ENCODE results near the gene WDR1.

Gene WDR1, protein sequence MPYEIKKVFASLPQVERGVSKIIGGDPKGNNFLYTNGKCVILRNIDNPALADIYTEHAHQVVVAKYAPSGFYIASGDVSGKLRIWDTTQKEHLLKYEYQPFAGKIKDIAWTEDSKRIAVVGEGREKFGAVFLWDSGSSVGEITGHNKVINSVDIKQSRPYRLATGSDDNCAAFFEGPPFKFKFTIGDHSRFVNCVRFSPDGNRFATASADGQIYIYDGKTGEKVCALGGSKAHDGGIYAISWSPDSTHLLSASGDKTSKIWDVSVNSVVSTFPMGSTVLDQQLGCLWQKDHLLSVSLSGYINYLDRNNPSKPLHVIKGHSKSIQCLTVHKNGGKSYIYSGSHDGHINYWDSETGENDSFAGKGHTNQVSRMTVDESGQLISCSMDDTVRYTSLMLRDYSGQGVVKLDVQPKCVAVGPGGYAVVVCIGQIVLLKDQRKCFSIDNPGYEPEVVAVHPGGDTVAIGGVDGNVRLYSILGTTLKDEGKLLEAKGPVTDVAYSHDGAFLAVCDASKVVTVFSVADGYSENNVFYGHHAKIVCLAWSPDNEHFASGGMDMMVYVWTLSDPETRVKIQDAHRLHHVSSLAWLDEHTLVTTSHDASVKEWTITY

DNA sequence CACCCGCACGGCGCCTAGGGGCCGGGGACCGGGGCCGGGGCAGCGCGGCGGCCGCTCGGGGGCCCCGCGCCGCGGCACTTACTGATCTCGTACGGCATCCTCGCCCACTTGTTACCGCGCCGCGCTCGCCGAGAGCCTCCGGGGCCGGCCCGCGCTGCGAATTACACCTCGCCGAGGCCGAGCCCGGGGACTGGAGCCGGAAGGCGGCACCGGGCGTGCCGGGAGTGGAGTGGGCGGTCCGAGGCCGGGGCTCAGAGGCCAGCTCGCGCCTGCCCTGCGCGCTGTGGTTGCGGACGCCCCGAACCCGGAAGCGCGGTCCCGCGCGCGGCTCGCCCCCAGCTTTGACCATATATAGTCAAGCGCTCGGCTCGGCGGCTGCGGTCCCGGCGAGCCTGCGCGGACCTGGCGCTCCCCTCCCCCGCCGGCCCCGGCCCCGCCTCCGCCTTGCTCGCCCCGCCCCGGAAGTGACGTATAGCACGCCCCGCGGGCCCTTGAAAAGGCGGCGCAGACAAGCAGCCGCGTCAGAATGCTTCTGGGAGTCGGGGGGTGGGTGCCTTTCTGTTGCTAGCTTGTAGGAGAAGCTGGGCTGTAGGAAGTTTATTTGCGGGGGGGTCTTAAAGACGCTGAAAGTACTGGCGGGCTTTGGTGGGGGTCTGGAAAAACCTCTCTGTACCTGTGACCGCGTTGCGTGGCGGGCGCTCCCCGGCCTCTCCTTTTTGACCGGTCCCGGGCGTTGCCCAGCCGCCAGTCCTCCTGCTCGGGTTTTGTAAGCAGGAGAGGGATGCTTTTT is at the start of gene WDR1:
Gene WDR1 (minus strand): TSS at position 231 of the 790 bp plus-strand sequence. CDS start 133 bp downstream, at position 98.
- TF ChIP-seq ZNF274 (IDR thresholded peaks at IDR 0.05; ENCODE audit: low read depth, low read length): no peak
- H3K4me3 ChIP-seq (ENCODE audit: low read length): peak within 1 kb of the TSS; percentile 90

DNA sequence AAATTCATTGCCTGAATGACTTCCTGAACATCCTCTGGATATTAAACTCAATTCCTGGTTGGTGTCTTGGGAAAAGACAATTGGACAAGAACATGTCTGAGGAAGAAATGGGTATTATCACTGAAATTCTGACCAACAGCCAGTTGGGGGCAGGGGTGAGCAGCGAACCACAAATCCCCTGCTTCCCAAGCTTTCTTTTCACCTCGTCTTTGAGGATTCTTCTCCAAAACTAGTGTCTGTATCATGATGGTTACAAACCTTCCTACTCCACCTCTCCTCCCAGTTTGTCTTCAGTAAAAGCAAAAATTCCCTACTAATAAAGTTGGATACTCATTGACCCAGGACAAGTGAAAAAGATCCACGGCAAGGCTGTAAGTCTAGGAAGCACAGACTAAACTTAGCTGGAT is 48.3 kb upstream of the WDR1 start:
- TF ChIP-seq ZNF274 (IDR thresholded peaks at IDR 0.05; ENCODE audit: low read depth, low read length): no peak
- no peak overlapping the region for H3K4me3 ChIP-seq (ENCODE audit: low read length)

DNA sequence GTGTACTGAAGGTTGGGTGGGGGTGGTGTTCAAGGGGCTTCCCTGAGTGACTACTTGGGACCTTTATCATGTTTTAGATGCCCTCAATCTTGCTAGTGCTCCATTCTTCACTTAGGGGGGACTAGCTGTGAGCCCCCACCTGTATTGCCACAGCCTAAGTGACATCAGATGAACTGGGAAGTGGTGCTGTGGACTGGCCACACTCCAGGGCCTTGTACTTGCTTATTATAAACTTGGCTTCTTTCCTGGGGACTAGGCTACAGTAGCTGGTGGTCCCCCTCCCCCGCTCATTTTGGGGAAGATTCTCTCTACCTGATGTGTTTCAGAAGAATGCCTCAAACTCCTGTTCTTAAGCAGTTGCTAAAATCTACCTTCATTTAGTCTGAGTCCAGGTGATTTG is 46.7 kb upstream of the WDR1 start:
- no peak overlapping the region for H3K4me3 ChIP-seq (ENCODE audit: low read length)
- no peak for TF ChIP-seq ZNF274 (IDR thresholded peaks at IDR 0.05; ENCODE audit: low read depth, low read length)

DNA sequence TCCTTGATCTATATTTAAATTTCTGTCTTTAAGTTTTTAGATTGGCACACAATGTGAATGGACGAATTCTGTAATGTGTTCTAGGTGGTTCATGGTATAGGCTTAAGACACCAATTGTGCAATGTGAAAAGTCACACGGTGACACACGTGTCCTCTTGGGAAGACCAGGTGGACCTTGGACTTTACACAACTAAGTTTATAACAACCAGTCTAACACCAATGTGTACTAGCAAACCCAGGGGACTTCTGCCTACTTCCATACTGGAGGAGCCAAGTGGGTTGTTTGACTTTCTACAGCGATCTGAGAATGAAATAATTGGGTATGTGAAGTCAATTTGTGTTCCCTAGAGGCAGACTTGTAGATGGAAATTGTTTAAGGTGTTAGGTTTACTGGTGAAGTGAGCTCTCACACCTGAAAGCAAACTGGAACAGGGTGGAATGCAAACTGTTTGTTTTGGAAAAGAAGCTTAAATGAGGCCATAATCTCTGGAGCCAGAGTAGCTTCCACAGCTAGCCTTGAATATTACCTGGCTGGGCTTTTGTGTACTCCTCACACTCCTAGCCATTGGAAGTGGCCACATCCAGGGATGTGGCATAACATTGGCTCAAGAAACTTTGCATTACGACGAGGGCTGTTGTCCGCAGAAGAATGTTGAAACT is 45.9 kb upstream of the WDR1 start:
- TF ChIP-seq ZNF274 (IDR thresholded peaks at IDR 0.05; ENCODE audit: low read depth, low read length): no peak
- H3K4me3 ChIP-seq (ENCODE audit: low read length): no peak overlapping the region

DNA sequence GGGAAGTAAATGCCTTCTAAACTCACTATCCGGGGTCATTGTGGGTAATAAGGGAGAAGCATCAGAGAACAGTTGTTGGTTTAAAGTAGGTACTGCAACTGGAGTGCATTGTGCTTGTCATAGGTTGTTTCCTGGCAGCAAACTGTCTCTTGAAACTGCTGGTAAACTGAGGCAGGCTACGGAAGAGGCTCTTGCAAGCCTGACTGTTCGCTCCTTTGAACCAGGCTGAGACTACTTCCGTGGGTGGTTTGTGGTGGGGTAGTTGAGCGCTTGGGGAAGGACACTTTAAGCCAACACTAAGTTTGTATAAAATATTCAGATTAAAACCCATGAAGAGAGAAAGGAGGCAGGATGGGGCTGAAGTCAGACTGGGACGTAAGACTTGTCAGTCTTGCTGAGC is 45.2 kb upstream of the WDR1 start:
- no peak for TF ChIP-seq ZNF274 (IDR thresholded peaks at IDR 0.05; ENCODE audit: low read depth, low read length)
- H3K4me3 ChIP-seq (ENCODE audit: low read length): no peak overlapping the region

DNA sequence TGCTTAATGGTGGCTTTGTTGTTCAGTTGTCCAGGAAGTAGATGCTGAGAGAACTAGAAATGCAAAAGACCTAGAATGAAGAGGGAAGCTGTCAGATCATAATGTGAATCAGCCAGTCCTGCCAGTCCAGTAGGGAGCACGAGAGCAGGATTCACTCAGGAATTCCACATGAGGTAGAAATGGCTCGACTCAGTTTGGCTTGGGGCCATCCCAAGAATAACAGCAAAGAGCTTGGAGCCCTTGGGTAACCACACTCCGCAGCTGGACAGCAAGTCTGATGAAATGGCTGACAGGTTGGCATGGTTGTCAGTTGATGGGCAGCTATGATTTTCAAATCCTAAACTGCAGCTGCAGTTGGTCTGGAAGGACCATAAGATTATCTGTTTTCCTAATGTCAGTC is 44.5 kb upstream of the WDR1 start:
- no peak overlapping the region for H3K4me3 ChIP-seq (ENCODE audit: low read length)
- TF ChIP-seq ZNF274 (IDR thresholded peaks at IDR 0.05; ENCODE audit: low read depth, low read length): no peak

DNA sequence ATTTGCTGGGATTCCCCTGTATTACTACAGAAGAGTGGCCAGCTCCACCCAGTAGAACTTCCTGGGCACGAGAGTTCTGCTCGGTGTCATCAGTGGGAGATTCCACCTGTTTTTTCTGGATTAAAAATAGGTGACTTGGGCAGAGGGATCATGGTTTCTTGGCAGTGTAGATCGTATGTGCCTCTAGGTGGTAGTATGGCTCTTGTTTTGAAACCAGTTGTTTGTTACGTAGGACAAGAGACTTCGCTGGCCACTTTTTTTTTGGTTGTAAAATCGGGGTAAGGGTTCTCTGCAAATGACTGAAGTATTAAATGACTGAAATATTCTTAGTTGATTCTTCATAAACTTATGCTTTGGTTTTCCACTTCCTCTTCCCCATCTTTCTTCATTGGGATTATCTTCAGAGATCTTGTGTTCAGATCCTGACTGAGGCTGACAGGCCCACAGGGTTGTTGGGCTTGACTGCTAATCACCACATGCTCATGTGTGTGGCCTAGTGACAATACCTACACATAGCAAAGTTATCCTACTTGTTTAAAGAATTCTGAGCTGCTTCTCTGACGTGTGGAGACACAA is 43.8 kb upstream of the WDR1 start:
- no peak overlapping the region for H3K4me3 ChIP-seq (ENCODE audit: low read length)
- no peak for TF ChIP-seq ZNF274 (IDR thresholded peaks at IDR 0.05; ENCODE audit: low read depth, low read length)

DNA sequence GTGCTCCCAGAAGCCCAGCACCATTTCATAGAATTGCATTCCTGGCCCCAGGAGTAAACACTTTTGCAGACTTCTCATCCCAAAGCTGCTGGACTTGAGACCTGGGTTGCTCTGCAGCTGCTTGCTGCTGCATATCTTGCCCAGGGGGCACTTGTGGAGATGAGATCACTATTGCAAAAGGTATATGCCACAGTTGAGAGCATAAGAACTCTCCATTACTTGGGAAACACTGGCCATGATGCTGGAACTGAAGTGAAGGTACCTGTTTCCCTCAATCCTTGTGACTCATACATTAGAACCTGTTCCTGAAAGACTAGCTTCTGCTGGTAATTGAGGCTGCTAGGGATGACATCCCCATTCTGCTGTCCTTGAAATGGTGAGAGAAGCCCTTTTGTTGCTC is 43.1 kb upstream of the WDR1 start:
- no peak for TF ChIP-seq ZNF274 (IDR thresholded peaks at IDR 0.05; ENCODE audit: low read depth, low read length)
- no peak overlapping the region for H3K4me3 ChIP-seq (ENCODE audit: low read length)

DNA sequence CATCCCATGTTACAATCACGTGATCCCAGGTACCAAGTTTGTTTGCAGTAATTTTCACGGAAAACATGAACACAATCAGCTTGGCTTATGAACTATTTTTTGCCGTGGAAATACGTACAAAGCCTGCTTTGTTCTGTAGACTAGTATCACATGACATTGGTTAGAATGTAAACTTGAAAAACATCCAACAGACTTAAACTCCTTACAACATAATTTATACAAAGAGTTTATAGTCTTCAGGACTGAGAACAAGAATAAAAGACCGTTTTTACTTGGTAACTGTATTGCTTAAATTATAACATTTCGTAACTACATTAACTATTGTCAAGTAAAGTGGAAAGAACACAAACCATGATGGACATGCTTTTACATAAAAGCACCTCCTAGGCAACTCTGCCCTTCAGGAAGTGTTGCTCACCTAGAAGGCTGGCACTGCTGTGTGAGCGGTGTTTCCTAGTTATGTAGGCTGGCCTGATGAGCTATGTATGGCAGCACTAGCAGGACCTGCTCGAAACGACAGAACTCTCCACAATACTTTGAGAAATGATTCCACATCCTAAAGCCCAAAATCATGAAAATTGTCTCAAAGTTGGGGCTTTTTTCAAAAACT is 41.8 kb upstream of the WDR1 start:
- TF ChIP-seq ZNF274 (IDR thresholded peaks at IDR 0.05; ENCODE audit: low read depth, low read length): no peak
- no peak overlapping the region for H3K4me3 ChIP-seq (ENCODE audit: low read length)

DNA sequence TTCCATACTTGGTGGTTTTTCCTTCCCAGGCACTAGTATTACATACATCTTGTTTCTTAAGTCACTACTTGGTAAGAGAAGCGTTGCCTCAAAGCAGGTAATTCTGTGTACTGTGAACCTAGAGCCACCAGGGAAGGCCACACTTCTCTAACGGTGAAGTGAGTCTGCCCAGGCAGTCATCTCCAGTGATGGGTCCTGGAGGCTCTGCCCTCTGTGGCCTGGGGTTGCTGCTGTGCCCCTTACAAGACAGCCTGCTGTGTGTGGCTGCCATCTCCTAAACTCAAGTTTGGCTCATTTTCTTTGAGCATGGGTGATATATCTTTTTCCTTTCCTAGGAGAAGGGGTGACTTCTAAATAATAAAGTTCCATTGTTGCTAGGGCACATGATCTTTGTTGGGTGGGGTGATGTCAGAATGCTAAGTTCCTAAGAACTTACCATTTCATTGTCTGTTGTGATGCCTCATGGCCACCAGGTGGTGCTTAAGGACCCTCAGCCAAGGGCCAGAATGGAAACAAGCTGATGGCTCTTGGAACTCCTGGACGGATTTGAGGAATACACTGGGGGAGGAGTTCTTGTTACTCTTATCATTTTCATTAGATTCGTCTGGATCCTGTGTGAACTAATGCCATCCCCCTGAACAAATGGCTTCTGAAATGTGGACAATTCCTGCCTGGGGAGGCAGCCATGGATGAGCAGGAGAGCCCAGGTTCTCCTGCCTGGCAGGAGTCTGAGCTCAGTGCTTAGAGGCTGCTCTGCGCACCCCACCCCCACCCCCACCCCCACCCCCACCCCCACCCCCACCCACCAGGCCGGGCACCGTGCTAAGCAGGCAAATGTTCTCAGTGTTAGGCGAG is 41.1 kb upstream of the WDR1 start:
- no peak for TF ChIP-seq ZNF274 (IDR thresholded peaks at IDR 0.05; ENCODE audit: low read depth, low read length)
- no peak overlapping the region for H3K4me3 ChIP-seq (ENCODE audit: low read length)

DNA sequence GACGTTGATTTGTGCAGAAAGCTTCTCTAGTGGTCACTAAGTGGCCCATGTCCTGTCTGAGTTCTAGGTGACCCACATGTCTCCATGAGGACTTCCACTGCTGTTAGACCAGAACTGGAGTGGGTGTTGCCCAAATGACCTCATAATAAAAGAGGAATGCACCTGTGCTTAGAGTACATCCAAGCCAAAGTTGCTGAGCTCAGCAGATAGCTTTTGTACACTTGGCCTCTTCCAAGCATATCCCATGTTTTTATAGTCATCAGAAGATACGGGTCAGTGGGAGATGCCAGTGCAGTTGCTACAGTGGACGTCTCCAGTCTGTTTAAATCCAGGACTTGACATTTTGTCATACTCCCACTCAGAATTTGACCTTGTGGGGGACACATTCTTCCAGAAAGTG is 37.6 kb upstream of the WDR1 start:
- no peak overlapping the region for H3K4me3 ChIP-seq (ENCODE audit: low read length)
- no peak for TF ChIP-seq ZNF274 (IDR thresholded peaks at IDR 0.05; ENCODE audit: low read depth, low read length)

DNA sequence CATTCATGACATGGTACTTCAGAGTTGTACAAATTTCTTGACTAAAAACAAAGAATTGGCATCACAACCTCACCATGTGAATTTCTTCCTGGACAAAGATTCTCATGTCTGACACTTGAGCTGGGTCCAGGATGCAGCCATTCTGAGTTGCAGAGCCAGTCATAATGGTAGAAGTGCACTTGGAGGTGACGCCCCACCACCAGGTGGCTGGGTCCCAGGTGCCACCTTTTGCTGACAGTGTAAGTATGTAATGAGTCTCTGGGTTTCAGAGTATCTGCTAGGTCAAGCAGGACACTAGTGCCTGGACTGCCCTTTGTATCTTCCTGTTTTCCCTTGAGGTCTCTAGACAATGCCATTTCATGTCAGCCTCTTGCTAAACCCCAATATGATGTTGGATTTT is 36.6 kb upstream of the WDR1 start:
- no peak for TF ChIP-seq ZNF274 (IDR thresholded peaks at IDR 0.05; ENCODE audit: low read depth, low read length)
- H3K4me3 ChIP-seq (ENCODE audit: low read length): no peak overlapping the region

DNA sequence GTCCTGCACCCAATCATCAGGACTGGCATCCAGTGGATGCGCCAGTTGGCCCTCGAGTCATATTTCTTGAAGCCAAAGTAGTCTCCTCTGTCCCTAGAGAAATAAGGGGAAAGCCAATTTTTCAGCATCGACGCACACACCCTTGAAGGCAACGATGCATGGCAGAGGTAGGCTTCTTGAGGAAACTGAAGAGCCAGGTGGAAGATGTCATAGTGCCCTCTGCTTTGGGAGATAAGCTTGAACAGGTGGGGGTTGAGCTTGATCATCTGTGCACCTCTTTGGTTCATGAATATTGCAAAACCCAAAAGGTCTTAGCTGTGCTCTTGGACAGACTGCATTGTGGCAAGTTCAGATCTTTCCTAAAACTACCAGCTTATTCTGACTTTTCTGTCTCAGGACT is 34.6 kb upstream of the WDR1 start:
- H3K4me3 ChIP-seq (ENCODE audit: low read length): no peak overlapping the region
- TF ChIP-seq ZNF274 (IDR thresholded peaks at IDR 0.05; ENCODE audit: low read depth, low read length): no peak
